ENCODE measurements around the gene PCSK4. TPM values are rescaled to one million over a fixed set of nuclear protein-coding genes. Genes with fewer than 3 reads are reported as not detected.
"Not testable (repeated sequence)": the region's sequence is repeated elsewhere in the genome, so short reads cannot be mapped to it uniquely, and the experiment has no call there.

The PCSK4 gene
- 32.9 and 37.7 TPM in 2 replicates for total RNA-seq
- long read RNA-seq = 0 reads

DNA sequence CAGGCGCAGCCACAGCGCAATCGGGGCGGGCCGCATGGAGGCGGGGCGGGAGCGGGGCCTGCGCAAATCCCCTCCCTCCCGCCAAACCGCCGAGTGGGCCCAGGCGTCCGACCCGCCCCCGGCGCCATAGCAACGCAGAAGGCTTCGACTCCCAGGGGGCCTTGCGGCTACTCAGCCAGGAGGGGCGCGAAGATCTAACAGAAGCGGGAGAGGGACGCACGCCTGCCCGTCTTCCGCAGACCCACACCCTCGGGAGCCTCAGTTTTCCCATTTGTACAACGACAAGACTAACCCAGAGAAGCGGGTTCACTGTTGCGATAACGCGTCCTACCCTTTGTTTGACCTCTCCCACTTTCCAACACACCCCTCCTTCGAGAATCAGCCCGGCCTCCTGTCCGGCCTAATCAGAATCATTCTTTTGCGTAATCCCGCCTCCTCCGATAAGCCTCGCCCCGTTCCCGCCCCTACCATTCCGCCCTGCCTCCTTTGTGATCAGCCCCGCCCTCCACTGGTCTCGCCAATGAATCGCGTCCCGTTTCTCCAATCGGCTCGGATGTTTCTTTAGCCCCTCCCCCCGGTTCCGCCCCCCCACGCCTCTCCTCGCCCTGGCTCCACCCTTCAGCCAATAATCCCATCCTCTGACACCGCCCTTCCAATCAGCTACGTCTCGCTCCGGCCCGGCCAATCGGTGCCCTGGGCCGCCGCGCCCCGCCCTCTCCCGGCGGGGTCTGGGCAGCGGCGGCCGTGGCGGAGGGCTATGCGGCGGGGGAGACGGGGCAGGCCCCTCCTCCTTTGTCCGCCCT lies at the start of gene PCSK4:
TSS of gene PCSK4 (minus strand) at position 40 of the 803 bp plus-strand sequence. CDS start at position 36, 4 bp downstream.
- peak within 1 kb of the TSS; percentile 82 for H3K4me3 Mint-ChIP-seq (ENCODE audit: low read depth)
- TF ChIP-seq, protein P1, sequence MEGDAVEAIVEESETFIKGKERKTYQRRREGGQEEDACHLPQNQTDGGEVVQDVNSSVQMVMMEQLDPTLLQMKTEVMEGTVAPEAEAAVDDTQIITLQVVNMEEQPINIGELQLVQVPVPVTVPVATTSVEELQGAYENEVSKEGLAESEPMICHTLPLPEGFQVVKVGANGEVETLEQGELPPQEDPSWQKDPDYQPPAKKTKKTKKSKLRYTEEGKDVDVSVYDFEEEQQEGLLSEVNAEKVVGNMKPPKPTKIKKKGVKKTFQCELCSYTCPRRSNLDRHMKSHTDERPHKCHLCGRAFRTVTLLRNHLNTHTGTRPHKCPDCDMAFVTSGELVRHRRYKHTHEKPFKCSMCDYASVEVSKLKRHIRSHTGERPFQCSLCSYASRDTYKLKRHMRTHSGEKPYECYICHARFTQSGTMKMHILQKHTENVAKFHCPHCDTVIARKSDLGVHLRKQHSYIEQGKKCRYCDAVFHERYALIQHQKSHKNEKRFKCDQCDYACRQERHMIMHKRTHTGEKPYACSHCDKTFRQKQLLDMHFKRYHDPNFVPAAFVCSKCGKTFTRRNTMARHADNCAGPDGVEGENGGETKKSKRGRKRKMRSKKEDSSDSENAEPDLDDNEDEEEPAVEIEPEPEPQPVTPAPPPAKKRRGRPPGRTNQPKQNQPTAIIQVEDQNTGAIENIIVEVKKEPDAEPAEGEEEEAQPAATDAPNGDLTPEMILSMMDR (IDR thresholded peaks at IDR 0.05; ENCODE audit: unreplicated experiment) = no peak

DNA sequence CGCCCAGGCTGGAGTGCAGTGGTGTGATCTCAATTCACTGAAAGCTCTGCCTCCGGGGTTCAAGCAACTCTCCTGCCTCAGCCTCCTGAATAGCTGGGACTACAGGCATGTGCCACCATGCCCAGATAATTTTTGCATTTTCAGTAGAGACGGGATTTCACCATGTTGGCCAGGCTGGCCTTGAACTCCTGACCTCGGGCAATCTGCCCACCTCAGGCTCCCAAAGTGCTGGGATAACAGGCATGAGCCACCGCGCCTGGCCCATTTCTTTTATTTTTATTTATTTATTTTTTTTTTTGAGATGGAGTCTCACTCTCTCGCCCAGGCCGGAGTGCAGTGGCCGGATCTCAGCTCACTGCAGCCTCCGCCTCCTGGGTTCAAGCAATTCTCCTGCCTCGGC lies 49.6 kb upstream of the PCSK4 start:
- H3K9me3 Mint-ChIP-seq (ENCODE audit: low read depth); DNase-seq (ENCODE audit: low spot score, unreplicated experiment); H3K36me3 Mint-ChIP-seq (ENCODE audit: insufficient read depth); H3K4me3 Mint-ChIP-seq (ENCODE audit: low read depth); H3K4me1 Mint-ChIP-seq (ENCODE audit: low read depth); H3K27ac Mint-ChIP-seq: not testable (repeated sequence)
- peaks cover 26% of the 10 kb centered on the region for H3K27me3 Mint-ChIP-seq

More for the DNA sequence above, at the start of gene PCSK4:
- Mint-ChIP-seq H3K9me3 (ENCODE audit: low read depth) (no peaks in the 10 kb centered on the region), H3K27ac (peak within 1 kb of the TSS; percentile 97), H3K4me1 (ENCODE audit: low read depth) (peaks cover 13% of the 10 kb centered on the region), H3K36me3 (ENCODE audit: insufficient read depth) (no peaks in the 10 kb centered on the region), H3K27me3 (peaks cover 7% of the 10 kb centered on the region)
- DNase-seq (ENCODE audit: low spot score, unreplicated experiment) = peak; percentile 96

DNA sequence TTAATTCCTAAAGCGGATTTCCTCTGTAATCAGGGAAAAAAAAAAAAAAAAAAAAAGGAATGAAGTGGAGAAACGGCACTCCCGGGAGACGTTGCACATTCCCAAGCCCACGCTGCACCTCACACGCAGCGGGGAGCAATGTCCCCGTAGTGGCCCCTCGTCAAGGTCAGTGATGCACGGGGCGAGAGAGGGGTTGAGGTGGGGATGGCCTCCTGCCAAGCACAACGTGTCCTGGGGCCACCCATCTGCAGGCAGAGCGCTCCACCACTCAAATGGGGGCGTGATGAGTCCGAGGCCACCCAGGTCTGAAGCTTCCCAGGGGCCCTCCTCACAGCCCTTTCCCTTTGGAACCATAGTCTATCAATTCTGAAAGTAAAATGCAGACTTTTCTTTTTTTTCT lies 48.8 kb upstream of the PCSK4 start:
- Mint-ChIP-seq H3K27me3 (peaks cover 22% of the 10 kb centered on the region), H3K36me3 (ENCODE audit: insufficient read depth) (no peaks in the 10 kb centered on the region), H3K9me3 (ENCODE audit: low read depth) (no peaks in the 10 kb centered on the region), H3K27ac (no peak overlapping the region), H3K4me1 (ENCODE audit: low read depth) (no peaks in the 10 kb centered on the region), H3K4me3 (ENCODE audit: low read depth) (no peak overlapping the region)
- TF ChIP-seq, protein P1 (IDR thresholded peaks at IDR 0.05; ENCODE audit: unreplicated experiment) = no peak
- no peak for DNase-seq (ENCODE audit: low spot score, unreplicated experiment)

DNA sequence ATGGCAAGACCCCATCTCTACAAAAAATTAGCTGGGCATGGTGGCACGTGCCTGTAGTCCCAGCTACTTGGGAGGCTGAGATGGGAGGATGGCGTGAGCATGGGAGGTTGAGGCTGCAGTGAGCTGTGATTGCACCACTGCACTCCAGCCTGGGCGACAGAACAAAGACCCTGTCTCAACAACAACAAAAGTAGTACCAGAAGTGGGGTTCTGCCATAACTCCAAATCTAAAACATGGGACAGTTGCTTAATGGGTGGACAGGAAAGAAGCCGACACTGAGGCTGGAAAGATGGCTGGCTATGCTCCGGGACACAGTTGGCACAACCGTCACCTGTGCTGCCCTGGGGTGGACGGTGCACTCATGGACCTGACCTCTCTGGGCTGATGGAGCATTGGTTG lies 45.5 kb upstream of the PCSK4 start:
- not testable (repeated sequence) for H3K9me3 Mint-ChIP-seq (ENCODE audit: low read depth); H3K27ac Mint-ChIP-seq; DNase-seq (ENCODE audit: low spot score, unreplicated experiment); H3K4me1 Mint-ChIP-seq (ENCODE audit: low read depth); H3K36me3 Mint-ChIP-seq (ENCODE audit: insufficient read depth); H3K27me3 Mint-ChIP-seq; H3K4me3 Mint-ChIP-seq (ENCODE audit: low read depth)

DNA sequence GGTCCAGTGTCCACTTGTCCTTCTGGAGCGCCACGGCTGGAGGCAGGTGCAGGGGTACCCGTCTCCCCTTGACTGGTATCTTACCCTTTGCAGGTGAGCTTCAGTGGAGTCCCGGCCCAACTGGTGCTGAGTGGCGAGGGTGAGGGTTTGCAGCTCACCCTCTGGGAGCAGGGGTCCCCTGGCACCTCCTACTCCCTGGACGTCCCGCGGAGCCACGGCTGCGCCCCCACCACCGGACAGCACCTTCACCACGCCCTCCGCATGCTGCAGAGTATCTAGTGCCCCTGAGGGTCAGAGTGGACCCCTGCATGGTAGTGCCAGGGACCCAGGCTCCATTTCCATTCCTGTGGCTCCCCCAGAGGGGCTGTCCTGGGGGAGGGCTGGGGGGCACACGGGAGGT lies 44.8 kb upstream of the PCSK4 start:
- H3K4me1 Mint-ChIP-seq (ENCODE audit: low read depth) = no peaks in the 10 kb centered on the region
- H3K27ac Mint-ChIP-seq = no peak overlapping the region
- H3K27me3 Mint-ChIP-seq = peaks cover 7% of the 10 kb centered on the region
- H3K36me3 Mint-ChIP-seq (ENCODE audit: insufficient read depth) = no peaks in the 10 kb centered on the region
- no peak for DNase-seq (ENCODE audit: low spot score, unreplicated experiment)
- no peak overlapping the region for H3K4me3 Mint-ChIP-seq (ENCODE audit: low read depth)
- TF ChIP-seq, protein P1 (IDR thresholded peaks at IDR 0.05; ENCODE audit: unreplicated experiment) = no peak
- no peaks in the 10 kb centered on the region for H3K9me3 Mint-ChIP-seq (ENCODE audit: low read depth)

DNA sequence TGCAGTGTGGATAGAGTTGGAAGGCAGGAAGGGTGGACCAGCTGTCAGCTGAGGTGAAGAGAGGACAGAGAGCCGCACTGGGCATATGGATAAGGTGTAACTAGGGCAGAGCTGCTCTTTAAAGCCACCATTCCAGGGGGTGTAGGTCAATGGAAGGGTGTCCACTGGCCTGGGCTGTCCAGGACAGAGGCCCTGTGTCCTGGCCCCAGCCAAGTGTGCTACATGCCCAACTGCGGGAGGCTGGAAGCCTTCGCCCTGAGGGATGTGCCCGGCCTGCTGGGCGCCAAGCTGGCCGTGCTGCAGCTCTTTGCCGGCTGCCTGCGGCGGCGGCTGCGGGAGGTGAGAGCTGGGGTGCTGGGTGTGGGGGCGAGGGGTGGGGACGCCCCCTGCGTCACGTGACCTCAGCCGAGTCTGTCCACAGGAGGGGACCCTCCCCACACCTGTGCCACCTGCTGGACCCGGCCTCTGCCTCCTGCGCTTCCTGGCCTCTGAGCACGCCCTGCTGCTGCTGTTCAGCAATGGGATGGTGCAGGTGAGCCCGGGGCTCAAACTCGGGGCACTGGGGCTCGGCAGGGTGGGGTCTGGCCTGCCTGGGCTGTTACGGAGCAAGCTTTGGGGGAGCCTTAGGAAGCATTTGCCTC lies 43.5 kb upstream of the PCSK4 start:
- Mint-ChIP-seq H3K4me1 (ENCODE audit: low read depth) (no peaks in the 10 kb centered on the region), H3K9me3 (ENCODE audit: low read depth) (no peaks in the 10 kb centered on the region), H3K27me3 (peaks cover 8% of the 10 kb centered on the region), H3K4me3 (ENCODE audit: low read depth) (no peak overlapping the region), H3K27ac (no peak overlapping the region), H3K36me3 (ENCODE audit: insufficient read depth) (no peaks in the 10 kb centered on the region)
- TF ChIP-seq, protein P1 (IDR thresholded peaks at IDR 0.05; ENCODE audit: unreplicated experiment) = no peak
- no peak for DNase-seq (ENCODE audit: low spot score, unreplicated experiment)

Measured in progenitor cell of endocrine pancreas (in vitro differentiated cells).